Stimulated activated CD4-positive, alpha-beta T cell treated with anti-CD3 and anti-CD28 coated beads, TNF-alpha, amount 100 ng/mL, for 4 hours (primary cell): Measurements from ENCODE around the gene HEATR9.

Source experiments
- DNase-seq, 3 experiments: peaks; one replicate each; pipeline ENCODE4 v3.0.0-alpha.2; 2020; ENCODE audit warnings: low read depth in 3 of 3

HEATR9 gene

DNA sequence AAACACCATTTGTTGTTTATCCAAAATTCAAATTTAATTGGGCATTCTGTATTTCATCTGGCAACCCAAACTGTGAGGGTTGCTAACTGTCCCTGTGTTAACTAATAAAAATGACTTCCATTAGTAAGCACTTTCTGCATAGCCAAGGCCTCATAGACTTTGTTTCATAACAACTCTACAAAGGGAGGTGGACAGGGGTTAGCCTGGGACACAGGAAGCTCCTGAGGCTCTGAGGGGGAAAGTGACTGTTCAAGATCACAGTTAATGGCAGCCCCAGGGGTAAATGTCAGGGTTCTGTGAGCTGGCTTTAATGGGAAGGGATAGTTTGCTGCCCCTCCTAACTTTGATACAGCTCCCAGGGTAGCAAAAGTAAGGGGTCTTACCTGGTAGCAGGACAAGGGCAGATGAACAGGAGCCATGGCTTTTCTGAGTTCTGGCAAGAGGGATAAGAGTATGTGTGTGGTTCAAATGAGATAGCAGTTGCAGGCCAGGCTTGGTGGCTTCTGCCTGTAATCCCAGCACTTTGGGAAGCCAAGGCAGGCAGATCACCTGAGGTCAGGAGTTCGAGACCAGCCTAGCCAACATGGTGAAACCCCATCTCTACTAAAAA, 2.2 kb downstream of the HEATR9 start:
- no peak for DNase-seq

GRCh38 chr17:35865412-35866340, 3.0 kb downstream of the HEATR9 start:
- DNase-seq = no peak

DNA sequence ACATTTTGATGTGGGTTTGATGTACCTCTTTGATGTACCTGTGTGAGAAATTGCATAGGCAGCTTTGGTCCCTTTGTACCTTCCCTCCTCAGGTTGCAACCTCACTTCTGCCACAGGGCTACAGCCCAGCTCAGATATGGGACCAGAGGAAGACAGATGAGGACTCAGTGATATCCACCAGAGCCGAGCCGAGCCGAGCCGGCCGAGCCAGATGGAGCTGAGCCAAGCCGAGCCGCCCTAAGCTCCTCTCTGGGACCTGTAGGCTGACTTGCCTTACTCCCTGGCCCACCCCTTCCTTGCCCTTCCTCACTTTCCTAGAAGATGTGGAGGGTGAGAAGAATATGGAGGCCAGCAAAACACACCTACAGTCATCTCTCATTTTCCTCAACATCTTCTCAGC, 3.8 kb downstream of the HEATR9 start:
- no peak for DNase-seq

- DNase-seq = no peak
Measured at GRCh38 chr17:35856603-35857002, 12.1 kb downstream of the HEATR9 start.

DNA sequence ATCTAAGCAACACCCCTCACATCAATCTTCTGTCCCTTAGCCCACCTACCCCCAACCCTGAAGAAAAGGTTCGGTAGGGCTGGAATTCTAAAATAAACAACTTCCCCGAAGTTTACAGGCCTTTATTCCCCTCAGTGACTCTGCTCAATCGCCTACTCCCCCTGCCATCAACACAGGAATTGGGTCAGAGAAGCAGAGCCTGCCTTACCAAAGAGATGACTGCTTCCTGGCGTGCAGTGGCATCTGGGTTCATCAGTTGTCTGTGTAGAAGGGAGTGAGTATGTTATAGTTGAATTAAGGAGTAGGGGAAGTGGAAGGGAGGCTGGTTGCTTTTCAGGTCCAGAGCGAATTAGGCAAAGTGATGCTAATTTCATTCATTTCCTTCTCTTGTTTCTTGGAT, 12.7 kb downstream of the HEATR9 start:
- DNase-seq = no peak

- DNase-seq = peak in 1 of 3 experiments; percentile 34
Measured at GRCh38 chr17:35849469-35850348, 19.0 kb downstream of the HEATR9 start.

DNA sequence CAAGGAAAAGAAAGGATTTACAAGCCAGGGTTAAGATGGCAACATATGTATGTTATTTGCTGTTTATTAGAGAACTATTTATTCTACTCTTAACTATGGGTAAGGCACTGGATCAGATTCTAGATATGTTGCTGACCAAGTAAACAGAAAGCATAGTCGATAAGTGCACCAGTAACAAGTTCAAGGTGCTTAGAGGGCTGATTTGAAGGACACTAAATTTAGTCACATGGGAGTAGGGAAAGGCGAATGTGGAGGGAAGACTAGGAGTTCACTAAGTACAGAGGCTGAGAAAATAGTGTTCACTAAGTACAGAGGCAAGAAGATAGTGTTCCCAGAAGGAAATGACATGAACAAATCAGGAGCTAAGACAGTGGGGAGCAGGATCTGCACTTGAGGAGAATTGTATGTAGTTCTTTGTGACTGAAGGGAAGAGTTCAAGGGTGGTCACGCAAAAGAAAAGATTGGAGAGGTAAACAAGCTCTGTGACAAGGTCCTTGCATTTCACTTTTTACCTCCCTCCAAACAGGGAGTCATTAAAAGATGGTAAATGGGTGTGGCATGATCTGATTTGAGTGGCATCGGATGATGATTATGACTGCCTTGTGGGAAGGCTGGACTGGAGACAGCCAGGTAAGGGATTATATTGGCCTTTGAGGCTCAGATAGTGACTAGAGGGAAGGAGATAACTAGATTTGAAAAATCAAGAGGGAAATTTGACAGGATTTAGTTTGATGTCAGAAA, 20.9 kb downstream of the HEATR9 start:
- no peak for DNase-seq

- DNase-seq = no peak
Measured at GRCh38 chr17:35847006-35847405, 21.7 kb downstream of the HEATR9 start.

DNA sequence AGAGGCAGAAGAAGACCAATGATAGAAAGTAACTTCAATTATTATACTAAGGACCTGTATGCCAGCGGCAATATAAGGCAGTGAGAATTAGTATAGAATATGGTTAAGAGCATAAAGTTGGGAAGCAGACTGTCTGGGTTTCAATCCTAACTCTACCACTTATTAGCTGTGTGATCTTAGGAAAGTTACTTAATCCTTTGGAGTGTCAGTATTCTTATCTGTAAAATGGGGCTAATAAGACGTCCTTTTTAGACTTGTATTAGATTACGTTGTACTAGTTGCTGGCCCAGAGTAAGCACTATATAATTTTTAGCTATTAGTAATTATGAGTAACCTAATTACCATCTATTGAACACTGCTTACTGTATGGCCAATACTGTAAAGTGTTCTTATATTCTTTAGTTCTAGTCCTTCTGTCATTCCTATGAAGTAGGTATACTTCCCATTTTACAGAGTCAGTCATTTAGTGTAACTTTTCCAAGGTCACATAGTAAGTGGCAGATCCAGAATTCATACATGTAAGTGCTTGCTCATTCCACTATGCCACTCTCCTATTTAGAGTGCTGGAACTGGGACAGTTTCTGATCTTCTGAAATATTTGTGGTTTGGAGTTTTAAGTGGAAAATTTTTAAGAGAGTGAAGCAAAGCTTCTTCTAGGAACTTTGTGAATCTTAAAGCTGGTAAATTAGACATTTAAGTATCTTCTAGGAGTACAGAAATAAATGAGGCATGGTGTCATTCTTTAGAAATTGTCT, 22.5 kb downstream of the HEATR9 start:
- no peak for DNase-seq

DNA sequence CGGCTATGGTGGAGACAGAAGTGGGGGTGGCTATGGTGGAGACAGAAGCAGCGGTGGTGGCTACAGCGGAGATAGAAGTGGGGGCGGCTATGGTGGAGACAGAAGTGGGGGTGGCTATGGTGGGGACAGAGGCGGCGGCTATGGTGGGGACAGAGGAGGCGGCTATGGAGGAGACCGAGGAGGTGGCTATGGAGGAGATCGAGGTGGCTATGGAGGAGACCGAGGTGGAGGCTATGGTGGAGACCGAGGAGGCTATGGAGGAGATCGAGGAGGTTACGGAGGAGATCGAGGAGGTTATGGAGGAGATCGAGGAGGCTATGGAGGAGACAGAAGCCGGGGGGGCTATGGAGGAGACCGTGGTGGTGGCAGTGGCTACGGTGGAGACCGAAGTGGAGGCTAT, 24.1 kb downstream of the HEATR9 start:
- no peak for DNase-seq

DNA sequence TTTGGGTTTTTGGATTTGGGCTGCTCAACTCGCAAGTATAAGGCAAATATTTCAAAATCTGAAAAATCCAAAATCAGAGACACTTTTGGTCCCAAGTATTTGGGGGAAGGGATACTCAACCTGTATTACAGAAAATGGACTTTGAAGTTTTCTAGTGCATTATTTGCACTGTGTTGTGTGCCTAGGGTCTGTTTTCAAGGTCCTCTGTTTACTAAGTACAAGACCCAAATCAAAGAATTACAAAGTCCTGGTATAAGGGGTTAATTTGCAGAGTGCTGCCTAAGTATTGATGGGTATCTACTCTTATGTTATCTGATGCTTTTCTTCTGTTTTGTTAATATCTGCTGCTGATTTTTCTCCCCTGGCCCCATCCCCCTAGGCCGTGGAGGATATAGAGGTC, 25.0 kb downstream of the HEATR9 start:
- no peak for DNase-seq

- no peak for DNase-seq
Measured at GRCh38 chr17:35842239-35842638, 26.5 kb downstream of the HEATR9 start.

- DNase-seq = no peak
Measured at GRCh38 chr17:35841505-35841904, 27.2 kb downstream of the HEATR9 start.

GRCh38 chr17:35841101-35841500, 27.6 kb downstream of the HEATR9 start:
- no peak for DNase-seq

GRCh38 chr17:35825206-35825605, 43.5 kb downstream of the HEATR9 start:
- DNase-seq = no peak

- DNase-seq = no peak
Measured at GRCh38 chr17:35821308-35821707, 47.4 kb downstream of the HEATR9 start.

GRCh38 chr17:35819455-35819854, 49.2 kb downstream of the HEATR9 start:
- DNase-seq = no peak

- no peak for DNase-seq
Measured at GRCh38 chr17:35817196-35817595, 51.5 kb downstream of the HEATR9 start.

GRCh38 chr17:35816723-35817122, 52.0 kb downstream of the HEATR9 start:
- DNase-seq = no peak

- no peak for DNase-seq
Measured at GRCh38 chr17:35812456-35812855, 56.2 kb downstream of the HEATR9 start.

DNA sequence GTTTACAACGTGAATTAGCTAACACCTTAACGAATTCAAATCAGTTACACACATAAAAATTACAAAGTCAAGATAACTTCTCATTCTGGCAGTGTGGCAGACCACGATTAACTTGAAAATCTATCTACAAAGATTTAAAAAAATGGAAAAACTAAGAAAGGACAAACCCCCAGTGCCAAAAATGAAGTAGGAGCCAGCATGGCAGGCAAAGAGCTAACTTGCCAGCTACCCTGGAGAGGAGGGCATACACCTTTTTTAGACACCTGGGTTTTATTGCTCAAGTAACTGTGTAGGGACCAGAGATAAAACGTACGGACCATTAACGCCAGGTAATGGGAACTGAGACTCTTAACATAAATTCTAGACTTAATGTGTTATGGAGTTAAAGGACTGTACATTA, 56.9 kb downstream of the HEATR9 start:
- no peak for DNase-seq
